DOHH2 (cell line): ENCODE data around the gene TUBAL3.

Experiments used
- CTCF ChIP-seq: fragments of 200-600 bp; sonication (generic); IDR thresholded peaks from one replicate; pipeline ENCODE4 v1.5.1; 2014; ENCODE audit warnings: antibody characterized with exemption, mild to moderate bottlenecking, low read depth, low read length; ENCODE audit not compliant: poor library complexity, severe bottlenecking
- EZH2phosphoT487 ChIP-seq: fragments of 200-600 bp; sonication (generic); IDR thresholded peaks from 2 replicates; pipeline ENCODE4 v1.6.1; 2017; ENCODE audit warnings: borderline replicate concordance, mild to moderate bottlenecking, antibody characterized with exemption, low read length, moderate library complexity, mixed read lengths

- TF ChIP-seq CTCF = no peak
- no peak for TF ChIP-seq EZH2phosphoT487
These were observed 44.2 kb downstream of the TUBAL3 start for GRCh38 chr10:5360318-5360915.
